Neuronal stem cell (in vitro differentiated cells): Measurements from ENCODE around the gene CCM2.
A peak's percentile ranks its signal among the peaks of the same experiment; 100 is the strongest.

ENCODE experiments used
- DNase-seq: peaks from one replicate; pipeline ENCODE4 v3.0.0-alpha.2; 2013; ENCODE audit warnings: low spot score
- H2AFZ ChIP-seq: one replicate; pipeline ENCODE4 v1.6.1; 2013; ENCODE audit warnings: mild to moderate bottlenecking, low read length, inconsistent platforms
- H2AK5ac ChIP-seq: 2 replicates; pipeline ENCODE4 v1.6.1; 2013; ENCODE audit warnings: low read depth, mild to moderate bottlenecking, inconsistent platforms, low read length, moderate library complexity, mixed read lengths
- H2BK120ac ChIP-seq: 2 replicates; pipeline ENCODE4 v1.6.1; 2013; ENCODE audit warnings: low read depth, mild to moderate bottlenecking, inconsistent platforms, low read length, moderate library complexity, mixed read lengths
- H2BK12ac ChIP-seq: one replicate; pipeline ENCODE4 v1.6.1; 2013; ENCODE audit warnings: low read length, inconsistent platforms
- H2BK15ac ChIP-seq: 2 replicates; pipeline ENCODE4 v1.6.1; 2013; ENCODE audit warnings: mild to moderate bottlenecking, low read length, inconsistent platforms, mixed read lengths
- H2BK5ac ChIP-seq: one replicate; pipeline ENCODE4 v1.6.1; 2013; ENCODE audit warnings: inconsistent platforms, mild to moderate bottlenecking, low read length, moderate library complexity
- H3K14ac ChIP-seq: one replicate; pipeline ENCODE4 v1.6.1; 2013; ENCODE audit warnings: low read length, inconsistent platforms
- H3K18ac ChIP-seq: 2 replicates; pipeline ENCODE4 v1.6.1; 2013; ENCODE audit warnings: low read length, inconsistent platforms
- H3K23ac ChIP-seq: 2 replicates; pipeline ENCODE4 v1.6.1; 2013; ENCODE audit warnings: low read depth, mild to moderate bottlenecking, mixed read lengths, low read length, inconsistent platforms; ENCODE audit not compliant: poor library complexity
- H3K27ac ChIP-seq: replicated peaks from 3 replicates; pipeline ENCODE4 v1.5.1; 2013; ENCODE audit warnings: low read length, inconsistent platforms
- H3K27me3 ChIP-seq, 3 experiments: 2 replicates each; pipeline ENCODE4 v1.6.1; 2013; ENCODE audit warnings: low read length in 3 of 3, mild to moderate bottlenecking in 2 of 3, inconsistent platforms in 1 of 3, low read depth in 1 of 3, mixed read lengths in 1 of 3, moderate library complexity in 1 of 3; ENCODE audit not compliant: control insufficient read depth in 3 of 3, insufficient read depth in 3 of 3
- H3K36me3 ChIP-seq, 2 donors: replicated peaks in 1 of 2; 2 replicates each; pipeline ENCODE4 v1.6.1; 2013; ENCODE audit warnings: low read length in 2 of 2; ENCODE audit not compliant: control insufficient read depth in 2 of 2, insufficient read depth in 2 of 2
- H3K4ac ChIP-seq: 2 replicates; pipeline ENCODE4 v1.6.1; 2013; ENCODE audit warnings: inconsistent platforms, mild to moderate bottlenecking, low read length, moderate library complexity
- H3K4me1 ChIP-seq, 2 donors: 1 replicate in 1 of 2; 2 replicates in 1 of 2; pipeline ENCODE4 v1.6.1; 2013; ENCODE audit warnings: low read length in 2 of 2, low read depth in 1 of 2; ENCODE audit not compliant: control insufficient read depth in 2 of 2, insufficient read depth in 1 of 2
- H3K4me2 ChIP-seq: one replicate; pipeline ENCODE4 v1.6.1; 2013; ENCODE audit warnings: mild to moderate bottlenecking, low read length, inconsistent platforms; ENCODE audit not compliant: insufficient read depth, poor library complexity, severe bottlenecking
- H3K4me3 ChIP-seq, 2 donors: 2 replicates each; pipeline ENCODE4 v1.5.1; 2013; ENCODE audit warnings: low read length in 2 of 2, mild to moderate bottlenecking in 2 of 2, inconsistent platforms in 1 of 2, moderate library complexity in 1 of 2
- H3K79me1 ChIP-seq: one replicate; pipeline ENCODE4 v1.6.1; 2013; ENCODE audit warnings: low read depth, mild to moderate bottlenecking, inconsistent platforms, low read length, moderate library complexity
- H3K9ac ChIP-seq: one replicate; pipeline ENCODE4 v1.6.1; 2013; ENCODE audit warnings: mild to moderate bottlenecking, low read depth, low read length, inconsistent platforms; ENCODE audit not compliant: poor library complexity
- H3K9me3 ChIP-seq, 2 donors: replicated peaks in 1 of 2; 2 replicates each; pipeline versions ENCODE3 to v1.6.1; 2013; ENCODE audit warnings: low read length in 2 of 2, mild to moderate bottlenecking in 2 of 2, inconsistent platforms in 1 of 2, low read depth in 1 of 2, mixed read lengths in 1 of 2, moderate library complexity in 1 of 2; ENCODE audit not compliant: control insufficient read depth in 2 of 2, insufficient read depth in 1 of 2
- H4K8ac ChIP-seq: one replicate; pipeline ENCODE4 v1.6.1; 2013; ENCODE audit warnings: low read depth, mild to moderate bottlenecking, inconsistent platforms, low read length, moderate library complexity
- H4K91ac ChIP-seq: one replicate; pipeline ENCODE4 v1.6.1; 2013; ENCODE audit warnings: low read length, low read depth, mild to moderate bottlenecking, inconsistent platforms; ENCODE audit not compliant: poor library complexity
- WGBS, 2 donors: extraction: QIAGEN DNeasy Blood & Tissue Kit; methylation state at CpG; one replicate each; pipeline ENCODE4 v1.1.7; 2013; ENCODE audit warnings: missing lambda C conversion rate in 2 of 2, mixed read lengths in 1 of 2; ENCODE audit not compliant: insufficient read length in 2 of 2, insufficient replicate concordance in 1 of 2; ENCODE audit errors: extremely low coverage in 2 of 2; 5-methylcytosine and 5-hydroxymethylcytosine counted together

CCM2 gene

GRCh38 chr7:45066409-45066808 lies 66.4 kb downstream of the CCM2 start:
- no peak overlapping the region for H3K14ac ChIP-seq

DNA sequence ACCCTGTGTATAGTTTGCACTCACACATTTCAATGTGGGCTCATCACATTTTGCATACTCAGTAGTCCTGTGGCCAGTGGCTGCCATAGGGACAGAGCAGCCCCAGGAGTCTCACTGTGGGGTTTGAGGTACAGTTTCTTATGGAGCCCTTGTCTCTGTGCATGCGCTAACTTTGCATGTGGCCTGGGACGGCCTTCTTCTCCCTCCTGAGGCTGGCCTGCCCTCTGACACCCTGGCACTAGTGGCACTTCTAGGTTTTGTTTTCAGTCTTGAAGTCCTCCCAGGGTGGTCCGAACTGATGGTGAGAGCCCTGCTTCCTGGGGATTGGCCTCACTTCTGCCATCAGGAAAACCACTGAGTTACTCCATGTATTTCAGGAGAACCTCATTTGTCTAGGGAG lies 67.6 kb downstream of the CCM2 start:
- Histone ChIP-seq H2AFZ (no peak overlapping the region), H3K79me1 (no peaks in the 10 kb centered on the region), H2BK120ac (no peak overlapping the region), H2BK5ac (no peak overlapping the region), H4K8ac (no peak overlapping the region), H3K9ac (no peak overlapping the region), H3K27me3 (no peaks in the 10 kb centered on the region), H3K27ac (no peak overlapping the region), H4K91ac (no peak overlapping the region), H3K14ac (no peak overlapping the region), H2BK12ac (no peak overlapping the region), H3K9me3 (peaks cover 0 to 2% of the 10 kb centered on the region in 2 donors), H3K4me2 (no peak overlapping the region), H2BK15ac (no peak overlapping the region), H3K23ac (no peak overlapping the region), H3K4ac (no peak overlapping the region), H3K4me1 (no peaks in the 10 kb centered on the region), H3K4me3 (no peak overlapping the region), H2AK5ac (no peak overlapping the region), H3K18ac (no peak overlapping the region), H3K36me3 (peaks cover 42 to 88% of the 10 kb centered on the region in 2 donors)
- DNase-seq, result no peak
- WGBS, 2 donors, result no CpG with 5 or more reads among the region's 3 CpGs

More at GRCh38 chr7:45066409-45066808, 66.4 kb downstream of the CCM2 start:
- H3K4me1 ChIP-seq, result no peaks in the 10 kb centered on the region
- H2BK5ac ChIP-seq, result no peak overlapping the region
- peak overlapping the region; percentile 3 for H3K9ac ChIP-seq
- no peak overlapping the region for H4K8ac ChIP-seq
- peak overlapping the region in 1 of 2 donors; percentile 64 for H3K4me3 ChIP-seq
- H2BK12ac ChIP-seq, result no peak overlapping the region
- H3K27me3 ChIP-seq, result no peaks in the 10 kb centered on the region
- peak overlapping the region; percentile 18 for H3K23ac ChIP-seq
- H2BK120ac ChIP-seq, result no peak overlapping the region
- H2AK5ac ChIP-seq, result no peak overlapping the region
- H3K18ac ChIP-seq, result no peak overlapping the region
- no peak overlapping the region for H3K4me2 ChIP-seq
- no peak overlapping the region for H3K4ac ChIP-seq
- no peaks in the 10 kb centered on the region for H3K79me1 ChIP-seq
- WGBS, 2 donors, result no CpG with 5 or more reads among the region's 7 CpGs
- H2BK15ac ChIP-seq, result no peak overlapping the region
- DNase-seq, result no peak
- H2AFZ ChIP-seq, result no peak overlapping the region
- H3K27ac ChIP-seq, result no peak overlapping the region
- H3K36me3 ChIP-seq, result peaks cover 39 to 79% of the 10 kb centered on the region in 2 donors
- H4K91ac ChIP-seq, result no peak overlapping the region
- H3K9me3 ChIP-seq, result peaks cover 0 to 2% of the 10 kb centered on the region in 2 donors

DNA sequence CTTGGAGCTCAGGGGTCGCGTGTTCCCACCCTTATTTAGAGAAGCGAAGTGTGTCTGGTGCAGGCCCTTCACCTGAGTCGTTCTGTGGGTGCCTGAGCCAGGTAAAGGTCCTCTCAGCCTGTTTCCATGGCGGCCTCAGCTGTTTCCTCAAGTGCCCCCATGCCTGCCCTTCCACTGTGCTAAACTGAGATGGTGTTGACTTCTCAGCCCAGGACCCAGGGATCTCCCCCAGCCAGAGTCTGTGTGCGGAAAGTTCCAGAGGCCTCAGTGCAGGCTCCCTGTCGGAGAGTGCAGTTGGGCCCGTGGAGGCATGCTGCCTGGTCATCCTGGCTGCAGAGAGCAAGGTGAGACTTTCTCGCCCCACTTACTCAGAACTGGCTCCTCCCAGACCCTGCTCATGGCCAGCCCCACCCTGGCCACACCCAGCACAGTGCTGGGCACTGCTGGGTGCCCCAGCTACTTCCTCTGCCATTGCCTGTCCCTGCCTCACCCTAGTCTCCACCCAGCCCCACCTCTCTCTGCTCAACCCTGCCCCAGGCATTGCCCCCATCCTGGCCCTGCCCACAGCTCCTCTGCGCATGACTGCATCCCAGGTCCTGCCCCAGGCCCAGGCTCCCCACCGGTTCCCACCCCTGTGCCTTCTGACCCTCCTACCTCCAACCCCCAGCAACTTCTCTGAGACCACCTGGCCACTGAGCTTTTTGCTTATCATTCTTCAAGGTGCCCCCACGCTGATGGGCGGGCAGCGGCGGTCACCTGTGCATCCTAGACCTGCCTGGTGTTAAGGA lies 68.4 kb downstream of the CCM2 start:
- H2BK5ac ChIP-seq, result no peak overlapping the region
- H2AFZ ChIP-seq, result no peak overlapping the region
- H2BK120ac ChIP-seq, result no peak overlapping the region
- no peak overlapping the region for H2AK5ac ChIP-seq
- no peak overlapping the region for H3K14ac ChIP-seq
- H3K4me3 ChIP-seq, result peak overlapping the region in 1 of 2 donors; percentile 33
- H3K4me1 ChIP-seq, result no peaks in the 10 kb centered on the region
- H4K91ac ChIP-seq, result no peak overlapping the region
- no peak overlapping the region for H2BK15ac ChIP-seq
- WGBS, 2 donors, result no CpG with 5 or more reads among the region's 15 CpGs
- no peak overlapping the region for H3K18ac ChIP-seq
- no peak overlapping the region for H3K9ac ChIP-seq
- H3K9me3 ChIP-seq, result peaks cover 0 to 4% of the 10 kb centered on the region in 2 donors
- peaks cover 50 to 91% of the 10 kb centered on the region in 2 donors for H3K36me3 ChIP-seq
- no peak for DNase-seq
- H3K23ac ChIP-seq, result no peak overlapping the region
- no peak overlapping the region for H4K8ac ChIP-seq
- H3K4me2 ChIP-seq, result no peak overlapping the region
- no peak overlapping the region for H3K27ac ChIP-seq
- H3K27me3 ChIP-seq, result no peaks in the 10 kb centered on the region
- H3K4ac ChIP-seq, result no peak overlapping the region
- peaks cover 2% of the 10 kb centered on the region for H3K79me1 ChIP-seq
- H2BK12ac ChIP-seq, result no peak overlapping the region

DNA sequence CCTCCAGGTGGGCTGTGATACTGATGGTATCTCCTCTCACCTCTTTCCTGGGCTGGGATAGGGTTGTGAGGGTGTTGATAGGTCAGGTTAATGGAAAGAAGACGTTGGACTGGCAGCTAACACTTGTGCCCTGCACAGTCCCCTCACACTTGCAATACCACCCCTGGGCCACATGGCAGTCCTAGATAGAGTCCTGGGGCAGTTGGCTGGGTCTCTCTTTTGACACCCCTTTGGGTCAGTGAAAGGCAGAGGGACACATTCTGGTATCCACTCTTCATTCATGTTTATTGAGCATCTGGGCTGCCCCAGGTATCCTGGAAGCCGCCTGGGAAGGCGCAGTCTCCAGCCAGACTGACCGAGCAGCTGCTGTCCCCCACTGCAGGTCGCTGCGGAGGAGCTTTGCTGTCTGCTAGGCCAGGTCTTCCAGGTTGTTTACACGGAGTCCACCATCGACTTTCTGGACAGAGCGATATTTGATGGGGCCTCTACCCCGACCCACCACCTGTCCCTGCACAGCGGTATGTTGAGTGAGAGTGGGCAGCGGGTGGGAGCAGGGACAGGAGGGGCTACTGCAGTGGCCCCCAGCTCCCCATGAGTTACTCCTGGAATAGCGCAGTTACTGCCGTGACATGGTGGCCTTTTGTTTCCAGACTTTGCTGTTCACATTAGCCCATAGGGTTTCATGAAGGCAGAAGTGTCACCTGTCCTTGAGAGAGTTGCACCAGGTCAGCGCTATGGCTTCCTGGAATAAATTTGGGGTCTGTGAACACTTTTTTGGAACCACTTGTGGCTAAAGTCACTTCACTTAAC lies 69.6 kb downstream of the CCM2 start:
- H2AK5ac ChIP-seq, result no peak overlapping the region
- H3K18ac ChIP-seq, result no peak overlapping the region
- no peak overlapping the region for H3K4ac ChIP-seq
- no peak overlapping the region for H2BK15ac ChIP-seq
- no peak overlapping the region for H2AFZ ChIP-seq
- H3K9me3 ChIP-seq, result peaks cover 0 to 4% of the 10 kb centered on the region in 2 donors
- H3K27ac ChIP-seq, result no peak overlapping the region
- no peak overlapping the region for H2BK12ac ChIP-seq
- no peak overlapping the region for H2BK120ac ChIP-seq
- H3K79me1 ChIP-seq, result peaks cover 2% of the 10 kb centered on the region
- no peak overlapping the region for H4K91ac ChIP-seq
- H3K27me3 ChIP-seq, result no peaks in the 10 kb centered on the region
- no CpG with 5 or more reads among the region's 15 CpGs for WGBS, 2 donors
- H3K4me3 ChIP-seq, result no peak overlapping the region
- no peak overlapping the region for H2BK5ac ChIP-seq
- H3K36me3 ChIP-seq, result peaks cover 49 to 91% of the 10 kb centered on the region in 2 donors
- H4K8ac ChIP-seq, result no peak overlapping the region
- H3K23ac ChIP-seq, result peak overlapping the region; percentile 27
- DNase-seq, result no peak
- H3K14ac ChIP-seq, result no peak overlapping the region
- no peaks in the 10 kb centered on the region for H3K4me1 ChIP-seq
- no peak overlapping the region for H3K9ac ChIP-seq
- no peak overlapping the region for H3K4me2 ChIP-seq
